Vagina (tissue), 2 donors: Measurements from ENCODE around the gene OPRL1. TPM values are rescaled to one million over a fixed set of nuclear protein-coding genes. Genes with fewer than 3 reads are reported as not detected.

ENCODE experiments used
- DNase-seq, 2 donors: peaks; one replicate each; pipeline ENCODE4 v3.0.0-alpha.2; 2017; ENCODE audit errors: extremely low spot score in 2 of 2
- H3K27ac ChIP-seq: fragments of 200-600 bp; sonication (generic); one replicate; pipeline ENCODE4 v1.5.1; 2019
- H3K27me3 ChIP-seq: fragments of 200-600 bp; sonication (generic); one replicate; pipeline ENCODE4 v1.5.1; 2019
- H3K36me3 ChIP-seq, 2 donors: fragments of 200-600 bp; sonication (generic); one replicate each; pipeline ENCODE4 v1.5.1; 2017 to 2019
- H3K4me1 ChIP-seq: fragments of 200-600 bp; sonication (generic); one replicate; pipeline ENCODE4 v1.5.1; 2019
- H3K4me3 ChIP-seq, 2 donors: fragments of 200-600 bp; sonication (generic); 1 replicate in 1 of 2; 2 replicates in 1 of 2; pipeline ENCODE4 v1.5.1; 2016 to 2019
- H3K9me3 ChIP-seq: fragments of 200-600 bp; sonication (generic); one replicate; pipeline ENCODE4 v1.5.1; 2019
- POLR2A ChIP-seq, 2 donors: fragments of 450-650 bp; IDR thresholded peaks; one replicate each; pipeline ENCODE4 v1.6.1; 2017; ENCODE audit warnings: antibody characterized with exemption in 2 of 2, mild to moderate bottlenecking in 2 of 2, moderate library complexity in 2 of 2
- POLR2AphosphoS5 ChIP-seq, 2 donors: sonication (generic); formaldehyde crosslinking; IDR thresholded peaks; one replicate each; pipeline ENCODE4 v1.9.0; 2017; ENCODE audit warnings: antibody characterized with exemption in 2 of 2, mild to moderate bottlenecking in 2 of 2, low read depth in 1 of 2; ENCODE audit not compliant: insufficient read depth in 1 of 2
- intact Hi-C: fragments of 100-400 bp; cut with DNase I; formaldehyde crosslinking; loops from one replicate; pipeline ENCODE4 v1.15.1; 2023
- total RNA-seq: library from RNA; depleted of rRNA; stranded (reverse); fragments of >200 nt; gene quantifications from one replicate; pipeline ENCODE4 v1.2.3, GENCODE V29; 2016
- TF ChIP-seq, protein P1 (sequence below), 3 experiments: fragments of 450-650 bp in 2 of 3; fragments of 200-600 bp in 1 of 3; sonication (generic) in 1 of 3; IDR thresholded peaks; one replicate each; pipeline ENCODE4 v1.5.1; 2017 to 2019; ENCODE audit warnings: antibody characterized with exemption in 3 of 3, mild to moderate bottlenecking in 2 of 3, moderate library complexity in 2 of 3

Gene OPRL1
- total RNA-seq, 1 donor from 2014 or later, result 1.5 TPM

DNA sequence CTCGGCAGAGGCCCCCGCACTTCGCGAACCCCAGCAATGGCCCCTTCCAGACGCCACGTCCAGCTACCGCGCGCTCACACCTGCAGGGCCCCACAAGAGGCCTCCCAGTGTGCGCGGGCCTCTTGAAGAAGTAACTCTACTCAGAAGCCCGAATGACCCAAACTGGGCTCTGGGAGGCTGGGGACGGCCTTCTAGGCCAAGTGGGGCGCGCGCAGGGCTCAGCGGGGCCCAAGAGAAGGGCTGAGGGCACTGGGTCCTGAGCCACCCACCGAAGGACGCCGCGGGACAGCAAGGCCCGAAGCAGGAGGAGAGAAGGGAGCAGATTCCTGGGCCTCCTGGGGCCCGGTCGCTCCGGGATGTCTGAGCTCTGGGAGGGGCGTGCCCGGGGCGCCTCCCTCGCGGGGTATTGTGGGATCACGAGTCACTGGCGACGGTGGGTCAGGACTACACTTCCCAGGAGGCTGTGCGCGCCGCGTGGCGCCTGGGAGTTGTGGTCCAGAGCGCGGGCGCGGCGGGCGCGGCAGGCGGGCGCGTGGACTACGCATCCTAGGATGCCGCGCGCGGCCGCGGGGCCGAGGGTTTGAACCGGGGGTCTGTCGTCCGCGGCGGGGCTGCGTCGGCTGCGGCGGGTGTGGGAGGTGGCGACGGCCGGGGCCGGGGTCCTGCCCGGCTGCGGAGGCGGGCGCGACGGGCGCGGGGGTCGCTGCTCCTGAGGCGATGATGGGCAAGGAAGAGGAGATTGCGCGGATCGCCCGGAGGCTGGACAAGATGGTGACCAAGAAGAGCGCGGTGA lies 17.1 kb upstream of the OPRL1 start, which contains the start of gene TCEA2:
Gene TCEA2, plus strand, starts transcription at position 603 of the 793 bp plus-strand sequence. Its CDS starts 115 bp downstream, at position 718.
- no peaks in the 10 kb centered on the region for H3K9me3 ChIP-seq
- DNase-seq, result peak in 1 of 2 donors; percentile 96
- H3K36me3 ChIP-seq, result no peaks in the 10 kb centered on the region
- H3K4me1 ChIP-seq, result peaks cover 33% of the 10 kb centered on the region
- peak within 1 kb of the TSS; percentile 82 for H3K4me3 ChIP-seq
- peak within 1 kb of the TSS; percentile 82 for H3K27ac ChIP-seq
- intact Hi-C loops, result no loop called here
- H3K27me3 ChIP-seq, result no peaks in the 10 kb centered on the region
- TF ChIP-seq, protein P1, sequence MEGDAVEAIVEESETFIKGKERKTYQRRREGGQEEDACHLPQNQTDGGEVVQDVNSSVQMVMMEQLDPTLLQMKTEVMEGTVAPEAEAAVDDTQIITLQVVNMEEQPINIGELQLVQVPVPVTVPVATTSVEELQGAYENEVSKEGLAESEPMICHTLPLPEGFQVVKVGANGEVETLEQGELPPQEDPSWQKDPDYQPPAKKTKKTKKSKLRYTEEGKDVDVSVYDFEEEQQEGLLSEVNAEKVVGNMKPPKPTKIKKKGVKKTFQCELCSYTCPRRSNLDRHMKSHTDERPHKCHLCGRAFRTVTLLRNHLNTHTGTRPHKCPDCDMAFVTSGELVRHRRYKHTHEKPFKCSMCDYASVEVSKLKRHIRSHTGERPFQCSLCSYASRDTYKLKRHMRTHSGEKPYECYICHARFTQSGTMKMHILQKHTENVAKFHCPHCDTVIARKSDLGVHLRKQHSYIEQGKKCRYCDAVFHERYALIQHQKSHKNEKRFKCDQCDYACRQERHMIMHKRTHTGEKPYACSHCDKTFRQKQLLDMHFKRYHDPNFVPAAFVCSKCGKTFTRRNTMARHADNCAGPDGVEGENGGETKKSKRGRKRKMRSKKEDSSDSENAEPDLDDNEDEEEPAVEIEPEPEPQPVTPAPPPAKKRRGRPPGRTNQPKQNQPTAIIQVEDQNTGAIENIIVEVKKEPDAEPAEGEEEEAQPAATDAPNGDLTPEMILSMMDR (IDR thresholded peaks at IDR 0.05), result peak in 1 of 3 experiments; percentile 4
- TF ChIP-seq POLR2AphosphoS5 (IDR thresholded peaks at IDR 0.05; ENCODE audit: insufficient read depth in 1 of 2, low read depth in 1 of 2), result peak; percentile 87 to 93
- TF ChIP-seq POLR2A (IDR thresholded peaks at IDR 0.05), result peak in 1 of 2 donors; percentile 12

DNA sequence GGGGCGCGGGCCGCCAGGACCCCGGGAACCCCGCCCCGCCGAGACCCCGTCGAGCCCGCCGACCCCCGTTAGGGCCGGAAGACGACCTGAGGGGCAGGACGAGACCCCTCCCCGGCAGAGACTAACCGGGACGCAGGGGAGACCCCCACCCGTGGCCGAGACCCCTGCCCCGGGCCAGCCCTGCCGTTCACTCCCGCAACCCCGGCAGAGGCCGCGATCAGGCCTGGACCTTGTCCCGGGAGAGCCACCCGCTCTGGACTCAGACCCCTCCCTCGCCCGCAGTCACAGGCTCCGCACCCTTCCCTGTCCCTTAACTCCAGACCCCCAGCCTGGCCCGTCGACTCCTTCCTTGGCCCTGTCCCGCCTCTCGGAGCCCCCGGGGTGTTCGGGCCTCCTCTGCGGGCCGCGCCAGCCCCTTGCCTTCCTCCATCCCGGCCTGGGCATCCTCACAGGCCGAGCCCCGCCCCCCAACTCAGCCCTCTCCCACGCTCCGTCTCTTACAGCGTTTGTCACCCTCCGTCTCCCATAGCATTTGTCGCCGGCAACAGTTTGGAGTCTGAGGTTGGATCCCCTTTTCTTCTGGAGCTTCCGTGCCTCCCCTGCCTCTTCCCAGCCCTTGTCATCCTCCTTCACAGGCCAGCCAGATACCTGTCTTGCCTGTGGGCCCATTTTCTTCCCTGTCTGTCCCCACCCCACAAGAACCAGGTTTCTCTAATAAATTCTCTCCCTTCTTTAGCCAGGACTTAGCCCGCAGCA lies 16.3 kb upstream of the OPRL1 start:
- peak overlapping the region; percentile 82 for H3K27ac ChIP-seq

DNA sequence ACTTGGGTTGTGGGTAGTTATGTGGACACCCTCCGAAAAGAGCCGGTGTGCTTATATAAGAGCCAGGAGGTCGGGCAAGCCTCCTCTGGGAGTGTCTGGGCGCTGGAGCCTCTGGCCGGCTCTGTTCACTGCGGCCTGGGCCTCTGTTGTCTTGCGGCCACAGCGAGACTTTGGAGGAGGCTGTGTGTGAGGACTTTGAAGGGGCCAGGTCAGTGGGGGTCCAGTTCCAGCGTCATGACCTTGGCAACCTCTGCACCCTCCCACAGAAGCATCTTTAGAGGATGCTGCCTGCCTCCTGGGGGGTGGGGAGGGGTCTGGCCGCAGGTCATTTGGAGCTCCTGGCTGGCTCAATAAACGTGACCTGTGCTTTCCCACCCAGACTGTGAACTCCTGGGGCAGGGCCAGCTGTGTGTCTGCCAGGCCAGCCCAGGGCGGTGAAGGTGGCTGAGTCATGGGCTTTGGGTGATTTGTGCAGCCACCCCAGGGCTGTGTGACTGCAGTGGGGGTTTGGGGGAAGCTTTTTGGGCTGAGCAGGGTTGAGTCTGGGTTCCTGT lies 15.7 kb upstream of the OPRL1 start:
- intact Hi-C loops, result no loop called here
- TF ChIP-seq POLR2A (IDR thresholded peaks at IDR 0.05), result no peak
- TF ChIP-seq POLR2AphosphoS5 (IDR thresholded peaks at IDR 0.05; ENCODE audit: insufficient read depth in 1 of 2, low read depth in 1 of 2), result no peak
- TF ChIP-seq, protein P1 (IDR thresholded peaks at IDR 0.05), result no peak
- no peaks in the 10 kb centered on the region for H3K9me3 ChIP-seq
- H3K36me3 ChIP-seq, result no peaks in the 10 kb centered on the region
- DNase-seq, result no peak
- peaks cover 33% of the 10 kb centered on the region for H3K4me1 ChIP-seq
- H3K4me3 ChIP-seq, result peak overlapping the region; percentile 82
- H3K27me3 ChIP-seq, result no peaks in the 10 kb centered on the region
- H3K27ac ChIP-seq, result peak overlapping the region; percentile 82

More for the DNA sequence above, 16.3 kb upstream of the OPRL1 start:
- no peak for DNase-seq
- peak overlapping the region; percentile 82 for H3K4me3 ChIP-seq
- peaks cover 33% of the 10 kb centered on the region for H3K4me1 ChIP-seq
- TF ChIP-seq, protein P1 (IDR thresholded peaks at IDR 0.05), result no peak
- TF ChIP-seq POLR2A (IDR thresholded peaks at IDR 0.05) (no peak), POLR2AphosphoS5 (IDR thresholded peaks at IDR 0.05; ENCODE audit: insufficient read depth in 1 of 2, low read depth in 1 of 2) (no peak)
- intact Hi-C loops, result no loop called here
- H3K36me3 ChIP-seq, result no peaks in the 10 kb centered on the region
- H3K9me3 ChIP-seq, result no peaks in the 10 kb centered on the region
- no peaks in the 10 kb centered on the region for H3K27me3 ChIP-seq

DNA sequence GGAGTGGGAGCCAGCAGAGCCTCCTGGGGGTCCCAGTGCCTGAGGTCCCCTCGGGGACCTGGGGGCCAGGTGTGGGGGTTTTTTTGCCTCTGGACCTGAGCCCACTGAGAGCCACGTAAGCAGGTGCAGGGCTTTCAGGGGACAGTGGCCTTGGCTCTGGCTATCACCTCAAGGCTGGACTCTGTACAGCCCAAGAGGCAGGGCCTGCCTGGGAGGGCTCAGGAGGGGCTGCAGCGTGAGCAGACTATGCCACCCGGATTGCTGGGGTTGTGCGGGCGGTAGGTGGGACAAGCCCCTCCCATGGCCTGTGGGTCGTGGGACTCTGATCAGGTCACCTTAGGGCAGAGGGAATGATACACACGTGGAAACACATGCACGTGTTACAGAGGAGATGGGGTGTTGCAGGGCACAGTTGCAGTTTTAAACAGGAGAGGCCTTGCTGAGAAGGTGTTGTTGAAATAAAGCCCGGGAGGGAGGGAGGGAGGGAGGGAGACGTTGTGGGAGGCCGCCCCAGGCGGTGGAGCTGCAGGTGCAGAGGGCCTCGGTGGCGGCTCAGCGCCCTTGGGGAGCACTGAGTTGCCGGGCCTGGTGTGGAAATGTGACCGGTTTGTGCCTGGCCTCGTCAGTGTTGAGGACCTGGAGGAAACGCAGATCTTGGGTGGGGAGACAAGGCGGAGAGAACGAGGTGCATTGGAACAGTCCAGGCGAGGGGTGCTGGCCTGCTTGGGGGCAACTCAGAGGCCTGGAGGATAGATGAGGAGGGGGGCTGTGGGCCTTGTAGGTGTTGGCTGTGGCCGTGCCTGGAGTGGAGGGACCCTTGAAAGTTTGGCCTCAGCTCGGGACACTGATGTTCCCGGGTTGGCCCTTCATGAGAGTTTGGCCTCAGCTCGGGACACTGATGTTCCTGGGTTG lies 14.6 kb upstream of the OPRL1 start:
- no peak overlapping the region for H3K27ac ChIP-seq

More for the DNA sequence above, 14.6 kb upstream of the OPRL1 start:
- H3K4me1 ChIP-seq, result peaks cover 33% of the 10 kb centered on the region
- no peaks in the 10 kb centered on the region for H3K27me3 ChIP-seq
- TF ChIP-seq, protein P1 (IDR thresholded peaks at IDR 0.05), result no peak
- TF ChIP-seq POLR2AphosphoS5 (IDR thresholded peaks at IDR 0.05; ENCODE audit: insufficient read depth in 1 of 2, low read depth in 1 of 2), result no peak
- no peak for TF ChIP-seq POLR2A (IDR thresholded peaks at IDR 0.05)
- no peak for DNase-seq
- peaks cover 0 to 2% of the 10 kb centered on the region in 2 donors for H3K36me3 ChIP-seq
- H3K4me3 ChIP-seq, result no peak overlapping the region
- intact Hi-C loops, result no loop called here
- H3K9me3 ChIP-seq, result no peaks in the 10 kb centered on the region
